GM13976 (cell line): ENCODE data around the gene NKD1.

Experiments
- DNase-seq: peaks from one replicate; pipeline ENCODE4 v3.0.0; 2012; ENCODE audit warnings: low spot score
- in situ Hi-C: fragments of 300-500 bp; cut with MboI; formaldehyde crosslinking; loops from one replicate; pipeline ENCODE4 v1.12.0; 2022; ENCODE audit warnings: low sequenced_read_pairs, mixed read lengths, inconsistent platforms; ENCODE audit not compliant: unreplicated experiment
- TF ChIP-seq, protein P1 (sequence below): IDR thresholded peaks from 2 replicates; pipeline ENCODE4 v1.5.1; 2012; ENCODE audit warnings: borderline replicate concordance, mild to moderate bottlenecking; ENCODE audit not compliant: insufficient read depth; ENCODE audit errors: extremely low read depth, missing control alignments, control extremely low read depth

The NKD1 gene

DNA sequence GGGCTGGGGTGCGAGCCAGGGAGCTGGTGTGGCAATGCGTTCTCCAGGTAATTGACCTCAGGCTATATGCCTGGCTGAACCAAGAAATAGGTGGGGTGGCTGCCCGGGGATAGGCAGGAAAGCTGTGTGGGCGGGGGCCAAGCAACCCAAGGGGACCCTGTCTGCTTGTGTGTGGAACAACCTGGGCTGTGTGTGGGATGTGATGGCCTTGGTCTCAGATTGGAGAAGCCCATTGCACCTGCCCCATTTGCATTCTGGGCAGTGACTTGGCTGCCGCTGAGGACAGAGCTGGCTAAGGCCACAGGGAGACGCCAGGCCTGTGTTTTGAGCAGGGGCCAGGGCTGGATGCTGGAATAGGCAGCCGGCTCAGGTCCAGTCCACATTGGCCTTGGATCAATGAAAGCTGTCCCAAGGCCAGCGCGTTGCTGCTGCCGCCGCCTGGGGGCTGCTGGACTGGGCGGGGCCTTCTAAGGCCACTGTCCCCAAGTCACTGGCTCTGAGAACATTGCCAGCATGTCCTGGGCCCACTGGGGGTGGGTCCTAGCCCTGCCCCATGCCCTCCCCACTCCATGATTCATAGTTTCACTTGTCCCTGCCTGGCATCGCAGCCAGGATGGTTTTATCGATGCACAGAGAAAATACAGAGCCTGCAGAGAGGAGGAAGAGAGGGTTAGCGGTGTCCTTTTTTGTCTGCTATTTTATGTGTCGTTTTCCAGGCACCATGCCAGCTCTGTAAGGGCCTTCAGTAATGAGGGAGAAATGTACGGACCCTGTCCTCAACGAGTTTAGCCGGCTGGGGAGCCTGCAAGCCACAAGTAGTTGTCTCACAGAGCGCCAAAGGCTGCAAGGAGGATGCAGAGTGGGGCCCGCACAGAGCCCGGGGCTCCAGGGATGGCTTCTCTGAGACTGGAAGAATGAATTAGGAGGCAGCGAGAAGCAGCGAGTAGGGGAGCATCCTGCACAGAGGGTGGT lies 43.9 kb downstream of the NKD1 start:
- DNase-seq = no peak
- TF ChIP-seq, protein P1, sequence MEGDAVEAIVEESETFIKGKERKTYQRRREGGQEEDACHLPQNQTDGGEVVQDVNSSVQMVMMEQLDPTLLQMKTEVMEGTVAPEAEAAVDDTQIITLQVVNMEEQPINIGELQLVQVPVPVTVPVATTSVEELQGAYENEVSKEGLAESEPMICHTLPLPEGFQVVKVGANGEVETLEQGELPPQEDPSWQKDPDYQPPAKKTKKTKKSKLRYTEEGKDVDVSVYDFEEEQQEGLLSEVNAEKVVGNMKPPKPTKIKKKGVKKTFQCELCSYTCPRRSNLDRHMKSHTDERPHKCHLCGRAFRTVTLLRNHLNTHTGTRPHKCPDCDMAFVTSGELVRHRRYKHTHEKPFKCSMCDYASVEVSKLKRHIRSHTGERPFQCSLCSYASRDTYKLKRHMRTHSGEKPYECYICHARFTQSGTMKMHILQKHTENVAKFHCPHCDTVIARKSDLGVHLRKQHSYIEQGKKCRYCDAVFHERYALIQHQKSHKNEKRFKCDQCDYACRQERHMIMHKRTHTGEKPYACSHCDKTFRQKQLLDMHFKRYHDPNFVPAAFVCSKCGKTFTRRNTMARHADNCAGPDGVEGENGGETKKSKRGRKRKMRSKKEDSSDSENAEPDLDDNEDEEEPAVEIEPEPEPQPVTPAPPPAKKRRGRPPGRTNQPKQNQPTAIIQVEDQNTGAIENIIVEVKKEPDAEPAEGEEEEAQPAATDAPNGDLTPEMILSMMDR = no peak
- in situ Hi-C loops = no loop called here

- TF ChIP-seq, protein P1 = no peak
- in situ Hi-C loops = no loop called here
- DNase-seq = no peak
These were observed 44.8 kb downstream of the NKD1 start for GRCh38 chr16:50592996-50593395.

DNA sequence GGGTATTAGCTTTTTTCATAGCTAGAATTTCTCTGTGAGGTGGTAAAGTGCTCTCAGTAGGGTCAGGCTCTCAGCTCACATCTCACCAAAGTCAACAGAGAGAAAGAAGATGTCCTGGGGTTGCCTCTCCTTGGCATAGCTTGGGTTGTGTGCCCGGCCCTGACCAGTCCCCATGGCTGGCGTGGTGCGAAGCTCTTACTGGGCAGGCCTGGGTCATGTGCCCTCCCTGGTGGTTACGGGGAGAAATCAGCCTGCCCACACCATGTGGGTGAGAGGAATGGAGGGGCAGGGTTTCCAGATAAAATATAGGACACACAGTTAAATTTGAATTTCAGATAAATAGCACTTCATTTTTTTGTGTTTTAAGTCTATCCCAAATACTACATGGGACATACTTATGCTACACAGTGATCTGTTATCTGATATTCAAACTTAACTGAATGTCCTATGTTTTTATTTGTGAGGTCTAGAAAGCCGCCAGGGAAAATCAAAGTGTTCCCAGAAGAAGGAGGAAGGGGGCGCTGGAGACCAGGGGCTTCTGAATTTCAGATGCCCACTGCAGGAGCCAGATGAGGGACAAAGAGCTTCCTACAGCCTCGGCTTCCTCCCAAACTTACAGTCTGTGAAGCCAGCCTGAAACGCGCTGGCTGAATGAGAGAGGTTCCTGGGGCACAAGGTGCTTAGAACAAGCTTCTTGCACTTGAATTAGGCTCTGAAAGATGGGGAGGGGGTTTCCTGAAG lies 45.4 kb downstream of the NKD1 start:
- no peak for DNase-seq
- in situ Hi-C loops = no loop called here
- TF ChIP-seq, protein P1 = no peak

DNA sequence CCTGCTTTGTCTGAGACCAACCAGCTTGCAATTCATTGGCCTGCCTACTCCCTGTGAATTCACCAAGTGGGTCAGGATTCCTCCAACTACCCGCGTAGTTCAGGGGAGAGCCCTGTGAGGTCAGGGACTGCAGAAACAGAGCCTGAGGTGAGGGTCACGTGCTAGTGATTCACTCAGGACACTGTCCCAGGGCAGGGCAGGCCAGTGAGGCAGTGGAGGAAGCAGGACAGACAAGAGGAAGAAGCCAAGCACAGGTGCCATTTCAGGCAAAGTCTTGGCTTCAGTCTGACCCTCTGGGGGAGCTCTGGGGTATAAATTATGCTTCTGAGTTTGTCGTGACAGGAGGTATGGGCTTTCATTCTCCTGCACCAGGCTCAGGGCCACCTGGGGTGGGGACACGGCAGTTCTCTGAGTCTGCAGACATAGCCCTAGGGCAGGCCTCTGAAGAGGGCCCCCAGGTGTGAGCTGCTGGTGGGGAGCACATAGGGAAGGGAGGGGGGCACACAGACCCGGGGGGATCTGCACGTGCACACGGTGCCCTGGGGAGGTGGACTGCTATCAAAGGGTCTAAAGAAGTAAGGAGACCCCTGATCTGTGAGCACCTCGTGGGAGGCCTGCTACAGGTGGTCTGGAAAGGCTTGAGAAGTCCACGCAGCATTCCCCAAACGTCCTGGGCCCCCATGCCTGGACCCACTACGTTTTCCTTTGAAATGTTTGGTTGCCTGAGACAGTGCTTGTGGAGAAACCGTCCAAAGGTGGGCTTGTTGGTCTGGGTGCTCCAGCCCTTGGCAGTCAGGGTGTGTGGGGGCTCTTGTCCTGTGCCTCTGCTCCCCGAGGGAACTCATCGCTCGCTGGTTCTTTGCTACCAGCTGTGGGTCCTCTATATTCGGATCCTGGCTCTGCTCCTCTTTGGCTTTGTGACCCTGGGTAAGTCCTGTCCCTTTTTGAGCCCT lies 46.4 kb downstream of the NKD1 start:
- in situ Hi-C loops = no loop called here

GRCh38 chr16:50595859-50596258 lies 47.7 kb downstream of the NKD1 start:
- TF ChIP-seq, protein P1 = no peak
- in situ Hi-C loops = no loop called here
- DNase-seq = no peak

More for the DNA sequence above, 46.4 kb downstream of the NKD1 start:
- TF ChIP-seq, protein P1 = no peak
- DNase-seq = no peak
